Measurements from ENCODE around the gene BAIAP2L1. TPM values are rescaled to one million over a fixed set of nuclear protein-coding genes. Genes with fewer than 3 reads are reported as not detected.

Gene BAIAP2L1
- total RNA-seq, 1 donor from 2014 or later, result 21.6 TPM

GRCh38 chr7:98395951-98396350, 4.9 kb downstream of the BAIAP2L1 start:
- Mint-ChIP-seq H3K27ac (ENCODE audit: unreplicated experiment) (no peak overlapping the region), H3K36me3 (ENCODE audit: low read depth, unreplicated experiment) (no peaks in the 10 kb centered on the region), H3K4me3 (ENCODE audit: unreplicated experiment) (no peak overlapping the region), H3K9me3 (ENCODE audit: unreplicated experiment) (no peaks in the 10 kb centered on the region), H3K4me1 (ENCODE audit: low read depth, unreplicated experiment) (peaks cover 14% of the 10 kb centered on the region), H3K27me3 (ENCODE audit: low read depth, unreplicated experiment) (no peaks in the 10 kb centered on the region)
- no peaks in the 10 kb centered on the region for H3K36me3 ChIP-seq (ENCODE audit: insufficient read depth, low read length)
- H3K79me2 ChIP-seq (ENCODE audit: insufficient read depth, low read length), result peaks cover 8% of the 10 kb centered on the region
- DNase-seq (ENCODE audit: low read depth) (no peak), FAIRE-seq (no peak)
- H2AFZ ChIP-seq (ENCODE audit: low read depth, low read length), result no peak overlapping the region
- H3K4me2 ChIP-seq (ENCODE audit: low read length), result no peak overlapping the region
- peaks cover 8% of the 10 kb centered on the region for H3K4me1 ChIP-seq (ENCODE audit: insufficient read depth, low read length)
- no peak for TF ChIP-seq CTCF (IDR thresholded peaks at IDR 0.05; ENCODE audit: insufficient read depth, low read depth, low read length)
- peaks cover 3% of the 10 kb centered on the region for H4K20me1 ChIP-seq (ENCODE audit: insufficient read depth, low read length)
- no peaks in the 10 kb centered on the region for H3K9me3 ChIP-seq (ENCODE audit: insufficient read depth, low read depth, low read length)
- no peak overlapping the region for H3K4me3 ChIP-seq (ENCODE audit: insufficient read depth, low read depth, low read length)
- H3K9ac ChIP-seq (ENCODE audit: low read length), result no peak overlapping the region
- no peaks in the 10 kb centered on the region for H3K27me3 ChIP-seq (ENCODE audit: insufficient read depth, low read length)
- H3K27ac ChIP-seq (ENCODE audit: low read depth, low read length), result no peak overlapping the region

- Histone ChIP-seq H3K36me3 (ENCODE audit: insufficient read depth, low read length) (no peaks in the 10 kb centered on the region), H3K4me1 (ENCODE audit: insufficient read depth, low read length) (peaks cover 8% of the 10 kb centered on the region), H3K4me2 (ENCODE audit: low read length) (no peak overlapping the region), H3K9ac (ENCODE audit: low read length) (no peak overlapping the region), H2AFZ (ENCODE audit: low read depth, low read length) (no peak overlapping the region), H3K27ac (ENCODE audit: low read depth, low read length) (no peak overlapping the region), H3K9me3 (ENCODE audit: insufficient read depth, low read depth, low read length) (no peaks in the 10 kb centered on the region), H3K79me2 (ENCODE audit: insufficient read depth, low read length) (peaks cover 8% of the 10 kb centered on the region), H4K20me1 (ENCODE audit: insufficient read depth, low read length) (peaks cover 3% of the 10 kb centered on the region), H3K27me3 (ENCODE audit: insufficient read depth, low read length) (no peaks in the 10 kb centered on the region), H3K4me3 (ENCODE audit: insufficient read depth, low read depth, low read length) (no peak overlapping the region)
- FAIRE-seq, result no peak
- no peak overlapping the region for H3K4me3 Mint-ChIP-seq (ENCODE audit: unreplicated experiment)
- TF ChIP-seq CTCF (IDR thresholded peaks at IDR 0.05; ENCODE audit: insufficient read depth, low read depth, low read length), result no peak
- TF ChIP-seq EZH2 (IDR thresholded peaks at IDR 0.05; ENCODE audit: insufficient read depth, low read length), result no peak
- no peaks in the 10 kb centered on the region for H3K9me3 Mint-ChIP-seq (ENCODE audit: unreplicated experiment)
- peaks cover 14% of the 10 kb centered on the region for H3K4me1 Mint-ChIP-seq (ENCODE audit: low read depth, unreplicated experiment)
- DNase-seq (ENCODE audit: low read depth), result no peak
- H3K27me3 Mint-ChIP-seq (ENCODE audit: low read depth, unreplicated experiment), result no peaks in the 10 kb centered on the region
- H3K36me3 Mint-ChIP-seq (ENCODE audit: low read depth, unreplicated experiment), result no peaks in the 10 kb centered on the region
- H3K27ac Mint-ChIP-seq (ENCODE audit: unreplicated experiment), result no peak overlapping the region
Observed at GRCh38 chr7:98395481-98395880, 5.4 kb downstream of the BAIAP2L1 start.

GRCh38 chr7:98394377-98394836, 6.5 kb downstream of the BAIAP2L1 start:
- Histone ChIP-seq H3K4me1 (ENCODE audit: insufficient read depth, low read length) (peaks cover 3% of the 10 kb centered on the region), H3K4me3 (ENCODE audit: insufficient read depth, low read depth, low read length) (no peak overlapping the region), H3K79me2 (ENCODE audit: insufficient read depth, low read length) (peaks cover 8% of the 10 kb centered on the region), H3K4me2 (ENCODE audit: low read length) (no peak overlapping the region), H3K27me3 (ENCODE audit: insufficient read depth, low read length) (no peaks in the 10 kb centered on the region), H3K9ac (ENCODE audit: low read length) (no peak overlapping the region), H3K9me3 (ENCODE audit: insufficient read depth, low read depth, low read length) (no peaks in the 10 kb centered on the region), H4K20me1 (ENCODE audit: insufficient read depth, low read length) (peaks cover 3% of the 10 kb centered on the region), H3K27ac (ENCODE audit: low read depth, low read length) (peak overlapping the region; percentile 26), H2AFZ (ENCODE audit: low read depth, low read length) (no peak overlapping the region), H3K36me3 (ENCODE audit: insufficient read depth, low read length) (no peaks in the 10 kb centered on the region)
- no peaks in the 10 kb centered on the region for H3K27me3 Mint-ChIP-seq (ENCODE audit: low read depth, unreplicated experiment)
- no peak overlapping the region for H3K4me3 Mint-ChIP-seq (ENCODE audit: unreplicated experiment)
- DNase-seq (ENCODE audit: low read depth) (peak; percentile 90), FAIRE-seq (peak; percentile 34)
- TF ChIP-seq CTCF (IDR thresholded peaks at IDR 0.05; ENCODE audit: insufficient read depth, low read depth, low read length) (no peak), EZH2 (IDR thresholded peaks at IDR 0.05; ENCODE audit: insufficient read depth, low read length) (no peak)
- no peaks in the 10 kb centered on the region for H3K36me3 Mint-ChIP-seq (ENCODE audit: low read depth, unreplicated experiment)
- H3K4me1 Mint-ChIP-seq (ENCODE audit: low read depth, unreplicated experiment), result peaks cover 10% of the 10 kb centered on the region
- peak overlapping the region; percentile 84 for H3K27ac Mint-ChIP-seq (ENCODE audit: unreplicated experiment)
- no peaks in the 10 kb centered on the region for H3K9me3 Mint-ChIP-seq (ENCODE audit: unreplicated experiment)
